ENCODE measurements around the gene KDSR.

- TF ChIP-seq CTCF (IDR thresholded peaks at IDR 0.05 in 8 of 11, conservative IDR thresholded peaks at IDR 0.05 in 3 of 11) (no peak), POLR2A (IDR thresholded peaks at IDR 0.05) (no peak), POLR2AphosphoS5 (IDR thresholded peaks at IDR 0.05) (no peak)
These were observed 79.2 kb downstream of the KDSR start for GRCh38 chr18:63287691-63288220.
